ENCODE data around the gene CMKLR1.

DNA sequence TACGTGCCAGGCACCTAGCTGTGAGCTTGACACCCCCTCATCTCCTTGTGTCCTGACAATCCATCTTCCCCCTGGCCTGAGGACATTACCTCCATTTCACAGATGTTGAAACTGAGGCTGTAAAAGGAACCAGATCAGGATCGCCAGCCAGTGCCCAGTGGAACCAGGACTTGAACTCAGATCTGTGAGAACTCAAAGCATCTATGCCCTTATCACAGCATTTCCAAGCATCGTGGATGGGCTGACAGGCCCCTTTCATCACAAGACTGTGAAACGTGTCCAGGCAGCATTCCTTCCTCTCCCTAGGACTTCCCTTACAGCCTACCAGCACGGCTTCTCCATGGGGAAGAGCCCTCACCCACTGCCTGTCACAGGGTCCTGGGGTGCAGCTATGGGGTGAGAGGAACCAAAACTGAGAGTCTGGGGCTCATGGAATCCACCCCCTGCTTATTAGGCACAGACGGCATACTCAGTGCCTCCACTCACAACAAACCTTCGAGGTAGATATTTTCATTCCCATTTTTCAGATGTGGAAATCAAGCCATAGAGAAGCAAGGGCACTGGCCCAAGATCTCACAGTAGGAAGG is 26.9 kb downstream of the CMKLR1 start:
- TF ChIP-seq, protein P1, sequence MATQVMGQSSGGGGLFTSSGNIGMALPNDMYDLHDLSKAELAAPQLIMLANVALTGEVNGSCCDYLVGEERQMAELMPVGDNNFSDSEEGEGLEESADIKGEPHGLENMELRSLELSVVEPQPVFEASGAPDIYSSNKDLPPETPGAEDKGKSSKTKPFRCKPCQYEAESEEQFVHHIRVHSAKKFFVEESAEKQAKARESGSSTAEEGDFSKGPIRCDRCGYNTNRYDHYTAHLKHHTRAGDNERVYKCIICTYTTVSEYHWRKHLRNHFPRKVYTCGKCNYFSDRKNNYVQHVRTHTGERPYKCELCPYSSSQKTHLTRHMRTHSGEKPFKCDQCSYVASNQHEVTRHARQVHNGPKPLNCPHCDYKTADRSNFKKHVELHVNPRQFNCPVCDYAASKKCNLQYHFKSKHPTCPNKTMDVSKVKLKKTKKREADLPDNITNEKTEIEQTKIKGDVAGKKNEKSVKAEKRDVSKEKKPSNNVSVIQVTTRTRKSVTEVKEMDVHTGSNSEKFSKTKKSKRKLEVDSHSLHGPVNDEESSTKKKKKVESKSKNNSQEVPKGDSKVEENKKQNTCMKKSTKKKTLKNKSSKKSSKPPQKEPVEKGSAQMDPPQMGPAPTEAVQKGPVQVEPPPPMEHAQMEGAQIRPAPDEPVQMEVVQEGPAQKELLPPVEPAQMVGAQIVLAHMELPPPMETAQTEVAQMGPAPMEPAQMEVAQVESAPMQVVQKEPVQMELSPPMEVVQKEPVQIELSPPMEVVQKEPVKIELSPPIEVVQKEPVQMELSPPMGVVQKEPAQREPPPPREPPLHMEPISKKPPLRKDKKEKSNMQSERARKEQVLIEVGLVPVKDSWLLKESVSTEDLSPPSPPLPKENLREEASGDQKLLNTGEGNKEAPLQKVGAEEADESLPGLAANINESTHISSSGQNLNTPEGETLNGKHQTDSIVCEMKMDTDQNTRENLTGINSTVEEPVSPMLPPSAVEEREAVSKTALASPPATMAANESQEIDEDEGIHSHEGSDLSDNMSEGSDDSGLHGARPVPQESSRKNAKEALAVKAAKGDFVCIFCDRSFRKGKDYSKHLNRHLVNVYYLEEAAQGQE (IDR thresholded peaks at IDR 0.05; ENCODE audit: low read depth, low read length): no peak
- TF ChIP-seq RXRA (IDR thresholded peaks at IDR 0.05; ENCODE audit: borderline replicate concordance, low read depth): no peak
- TF ChIP-seq, protein P2, sequence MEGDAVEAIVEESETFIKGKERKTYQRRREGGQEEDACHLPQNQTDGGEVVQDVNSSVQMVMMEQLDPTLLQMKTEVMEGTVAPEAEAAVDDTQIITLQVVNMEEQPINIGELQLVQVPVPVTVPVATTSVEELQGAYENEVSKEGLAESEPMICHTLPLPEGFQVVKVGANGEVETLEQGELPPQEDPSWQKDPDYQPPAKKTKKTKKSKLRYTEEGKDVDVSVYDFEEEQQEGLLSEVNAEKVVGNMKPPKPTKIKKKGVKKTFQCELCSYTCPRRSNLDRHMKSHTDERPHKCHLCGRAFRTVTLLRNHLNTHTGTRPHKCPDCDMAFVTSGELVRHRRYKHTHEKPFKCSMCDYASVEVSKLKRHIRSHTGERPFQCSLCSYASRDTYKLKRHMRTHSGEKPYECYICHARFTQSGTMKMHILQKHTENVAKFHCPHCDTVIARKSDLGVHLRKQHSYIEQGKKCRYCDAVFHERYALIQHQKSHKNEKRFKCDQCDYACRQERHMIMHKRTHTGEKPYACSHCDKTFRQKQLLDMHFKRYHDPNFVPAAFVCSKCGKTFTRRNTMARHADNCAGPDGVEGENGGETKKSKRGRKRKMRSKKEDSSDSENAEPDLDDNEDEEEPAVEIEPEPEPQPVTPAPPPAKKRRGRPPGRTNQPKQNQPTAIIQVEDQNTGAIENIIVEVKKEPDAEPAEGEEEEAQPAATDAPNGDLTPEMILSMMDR (IDR thresholded peaks at IDR 0.05): no peak
- no peak for TF ChIP-seq NRF1 (IDR thresholded peaks at IDR 0.05; ENCODE audit: low read depth, low read length)
- no peak for TF ChIP-seq GABPA (IDR thresholded peaks at IDR 0.05; ENCODE audit: low read depth)
- TF ChIP-seq, protein P3, sequence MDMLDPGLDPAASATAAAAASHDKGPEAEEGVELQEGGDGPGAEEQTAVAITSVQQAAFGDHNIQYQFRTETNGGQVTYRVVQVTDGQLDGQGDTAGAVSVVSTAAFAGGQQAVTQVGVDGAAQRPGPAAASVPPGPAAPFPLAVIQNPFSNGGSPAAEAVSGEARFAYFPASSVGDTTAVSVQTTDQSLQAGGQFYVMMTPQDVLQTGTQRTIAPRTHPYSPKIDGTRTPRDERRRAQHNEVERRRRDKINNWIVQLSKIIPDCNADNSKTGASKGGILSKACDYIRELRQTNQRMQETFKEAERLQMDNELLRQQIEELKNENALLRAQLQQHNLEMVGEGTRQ (IDR thresholded peaks at IDR 0.05; ENCODE audit: borderline replicate concordance, low read depth, low read length): no peak
- TF ChIP-seq EP300 (IDR thresholded peaks at IDR 0.05; ENCODE audit: borderline replicate concordance in 1 of 2, low read depth in 1 of 2, low read length in 1 of 2): no peak
- no peak for TF ChIP-seq EZH2phosphoT487 (IDR thresholded peaks at IDR 0.05; ENCODE audit: borderline replicate concordance, low read depth)
- TF ChIP-seq YY1 (IDR thresholded peaks at IDR 0.05; ENCODE audit: low read depth): no peak
- TF ChIP-seq TEAD4 (IDR thresholded peaks at IDR 0.05; ENCODE audit: borderline replicate concordance, insufficient read depth): no peak
- TF ChIP-seq POLR2AphosphoS5 (IDR thresholded peaks at IDR 0.05; ENCODE audit: low read depth, low read length): no peak
- TF ChIP-seq, protein P4, sequence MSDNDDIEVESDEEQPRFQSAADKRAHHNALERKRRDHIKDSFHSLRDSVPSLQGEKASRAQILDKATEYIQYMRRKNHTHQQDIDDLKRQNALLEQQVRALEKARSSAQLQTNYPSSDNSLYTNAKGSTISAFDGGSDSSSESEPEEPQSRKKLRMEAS (IDR thresholded peaks at IDR 0.05; ENCODE audit: low read depth): no peak

Data from SK-N-SH (cell line).